NCI-H187 treated with DMSO at 0.1 percent for 48 hours (cell line): ENCODE measurements around the gene ZSCAN9.

ENCODE experiments used
- DNase-seq: peaks from one replicate; lab custom pipeline; 2025; lab: John Stamatoyannopoulos, UW

ZSCAN9 gene

GRCh38 chr6:28225056-28225834 is at the start of gene ZSCAN9:
Gene ZSCAN9 (plus strand): TSS chr6:28225275. CDS start chr6:28227085, 1,810 bp downstream.
- DNase-seq = peak; percentile 45

GRCh38 chr6:28176373-28176772 is 48.7 kb upstream of the ZSCAN9 start:
- no peak for DNase-seq

- no peak for DNase-seq
These were observed 42.8 kb upstream of the ZSCAN9 start for GRCh38 chr6:28182255-28182654.

GRCh38 chr6:28188111-28188979 is 36.7 kb upstream of the ZSCAN9 start:
- DNase-seq = no peak

- no peak for DNase-seq
These were observed 25.1 kb upstream of the ZSCAN9 start for GRCh38 chr6:28200020-28200419.

- no peak for DNase-seq
These were observed 21.9 kb upstream of the ZSCAN9 start for GRCh38 chr6:28203201-28203600.

GRCh38 chr6:28205879-28206278 is 19.2 kb upstream of the ZSCAN9 start:
- no peak for DNase-seq

GRCh38 chr6:28206527-28206926 is 18.5 kb upstream of the ZSCAN9 start:
- DNase-seq = no peak

- no peak for DNase-seq
These were observed 18.1 kb upstream of the ZSCAN9 start for GRCh38 chr6:28206928-28207509.

GRCh38 chr6:28207510-28208110 is 17.5 kb upstream of the ZSCAN9 start:
- no peak for DNase-seq

- DNase-seq = no peak
These were observed 16.9 kb upstream of the ZSCAN9 start for GRCh38 chr6:28208111-28208659.

GRCh38 chr6:28209753-28210535 is 15.1 kb upstream of the ZSCAN9 start:
- no peak for DNase-seq

- no peak for DNase-seq
These were observed 13.1 kb upstream of the ZSCAN9 start for GRCh38 chr6:28211840-28212509.

GRCh38 chr6:28212510-28213212 is 12.4 kb upstream of the ZSCAN9 start:
- DNase-seq = no peak

- DNase-seq = no peak
These were observed 11.9 kb upstream of the ZSCAN9 start for GRCh38 chr6:28213213-28213523.

GRCh38 chr6:28215425-28215824 is 9.7 kb upstream of the ZSCAN9 start:
- DNase-seq = no peak

- DNase-seq = no peak
These were observed 7.2 kb upstream of the ZSCAN9 start for GRCh38 chr6:28217890-28218289.

GRCh38 chr6:28218312-28219248 is 6.5 kb upstream of the ZSCAN9 start:
- DNase-seq = no peak
